HEK293 (cell line): Measurements from ENCODE around the gene HOXB13.
A peak's percentile ranks its signal among the peaks of the same experiment; 100 is the strongest.

ENCODE experiments used
- BCL6B ChIP-seq: fragments of 450-650 bp; formaldehyde crosslinking; IDR thresholded peaks from 2 replicates; pipeline ENCODE4 v1.5.1; 2017; ENCODE audit warnings: missing biosample characterization, missing genetic modification characterization
- GLI4 ChIP-seq: fragments of 450-650 bp; formaldehyde crosslinking; IDR thresholded peaks from 2 replicates; pipeline ENCODE4 v1.5.1; 2016; ENCODE audit warnings: missing biosample characterization, missing genetic modification characterization
- PATZ1 ChIP-seq: fragments of 450-650 bp; formaldehyde crosslinking; IDR thresholded peaks from 2 replicates; pipeline ENCODE4 v1.5.1; 2016; ENCODE audit warnings: missing biosample characterization, missing genetic modification characterization
- SETDB1 ChIP-seq: IDR thresholded peaks from one replicate; pipeline ENCODE4 v1.6.1; 2017; ENCODE audit warnings: mild to moderate bottlenecking, low read length, moderate library complexity, mixed read lengths; ENCODE audit not compliant: insufficient read length
- SP3 ChIP-seq: fragments of 450-650 bp; formaldehyde crosslinking; IDR thresholded peaks from 2 replicates; pipeline ENCODE4 v1.5.1; 2016; ENCODE audit warnings: missing biosample characterization, missing genetic modification characterization
- TRIM28 ChIP-seq: IDR thresholded peaks from 2 replicates; pipeline ENCODE4 v1.6.1; 2011; ENCODE audit warnings: low read length, control low read depth, borderline replicate concordance
- TSHZ1 ChIP-seq: fragments of 450-650 bp; formaldehyde crosslinking; IDR thresholded peaks from 2 replicates; pipeline ENCODE4 v1.5.1; 2016; ENCODE audit warnings: missing biosample characterization, missing genetic modification characterization, borderline replicate concordance
- ZBTB11 ChIP-seq: fragments of 450-650 bp; formaldehyde crosslinking; conservative IDR thresholded peaks from 2 replicates; pipeline ENCODE4 v1.5.1; 2016; ENCODE audit warnings: low read depth, missing biosample characterization, missing genetic modification characterization
- ZBTB17 ChIP-seq: fragments of 450-650 bp; formaldehyde crosslinking; IDR thresholded peaks from 2 replicates; pipeline ENCODE4 v1.5.1; 2016; ENCODE audit warnings: missing biosample characterization, missing genetic modification characterization
- ZBTB48 ChIP-seq: fragments of 450-650 bp; formaldehyde crosslinking; IDR thresholded peaks from 2 replicates; pipeline ENCODE4 v1.5.1; 2016; ENCODE audit warnings: missing biosample characterization, missing genetic modification characterization
- ZEB2 ChIP-seq: fragments of 450-650 bp; formaldehyde crosslinking; IDR thresholded peaks from 2 replicates; pipeline ENCODE4 v1.5.1; 2016; ENCODE audit warnings: missing biosample characterization, missing genetic modification characterization
- ZIC2 ChIP-seq: fragments of 450-650 bp; formaldehyde crosslinking; IDR thresholded peaks from 2 replicates; pipeline ENCODE4 v1.5.1; 2016; ENCODE audit warnings: missing biosample characterization, missing genetic modification characterization
- ZNF132 ChIP-seq: fragments of 450-650 bp; formaldehyde crosslinking; IDR thresholded peaks from 2 replicates; pipeline ENCODE4 v1.5.1; 2017; ENCODE audit warnings: missing biosample characterization, missing genetic modification characterization, borderline replicate concordance
- ZNF138 ChIP-seq: fragments of 450-650 bp; formaldehyde crosslinking; IDR thresholded peaks from 2 replicates; pipeline ENCODE4 v1.5.1; 2016; ENCODE audit warnings: missing biosample characterization, missing genetic modification characterization, borderline replicate concordance
- ZNF18 ChIP-seq: fragments of 450-650 bp; formaldehyde crosslinking; IDR thresholded peaks from 2 replicates; pipeline ENCODE4 v1.5.1; 2016; ENCODE audit warnings: missing biosample characterization, missing genetic modification characterization
- ZNF248 ChIP-seq: fragments of 450-650 bp; formaldehyde crosslinking; IDR thresholded peaks from 2 replicates; pipeline ENCODE4 v1.5.1; 2017; ENCODE audit warnings: missing biosample characterization, missing genetic modification characterization
- ZNF341 ChIP-seq: fragments of 450-650 bp; formaldehyde crosslinking; IDR thresholded peaks from 2 replicates; pipeline ENCODE4; 2016; ENCODE audit warnings: low read depth, missing biosample characterization, missing genetic modification characterization
- ZNF362 ChIP-seq: fragments of 450-650 bp; formaldehyde crosslinking; IDR thresholded peaks from 2 replicates; pipeline ENCODE4 v1.5.1; 2016; ENCODE audit warnings: missing biosample characterization, missing genetic modification characterization
- ZNF404 ChIP-seq: fragments of 450-650 bp; formaldehyde crosslinking; IDR thresholded peaks from 2 replicates; pipeline ENCODE4 v1.5.1; 2017; ENCODE audit warnings: missing biosample characterization, missing genetic modification characterization
- ZNF48 ChIP-seq: fragments of 450-650 bp; formaldehyde crosslinking; IDR thresholded peaks from 2 replicates; pipeline ENCODE4 v1.5.1; 2016; ENCODE audit warnings: missing biosample characterization, missing genetic modification characterization
- ZNF624 ChIP-seq: fragments of 450-650 bp; formaldehyde crosslinking; IDR thresholded peaks from 2 replicates; pipeline ENCODE4 v1.5.1; 2017; ENCODE audit warnings: missing biosample characterization, missing genetic modification characterization
- ZNF639 ChIP-seq: fragments of 450-650 bp; formaldehyde crosslinking; IDR thresholded peaks from 2 replicates; pipeline ENCODE4 v1.5.1; 2016; ENCODE audit warnings: missing biosample characterization, missing genetic modification characterization
- ZXDB ChIP-seq: fragments of 450-650 bp; formaldehyde crosslinking; IDR thresholded peaks from 2 replicates; pipeline ENCODE4 v1.5.1; 2016; ENCODE audit warnings: missing biosample characterization, missing genetic modification characterization

The HOXB13 gene

GRCh38 chr17:48728232-48729231 is at the start of gene HOXB13 (continued):
- TF ChIP-seq BCL6B (tag by site-specific recombination) = peak; percentile 77; the same call in 1 of the 2 replicates
- peak; percentile 87; the same call in 1 of the 2 replicates for TF ChIP-seq GLI4 (tag by site-specific recombination)
- no peak for TF ChIP-seq ZNF48
- no peak for TF ChIP-seq ZNF404 (tag by site-specific recombination)
- no peak for TF ChIP-seq SETDB1
- peak; percentile 83 for TF ChIP-seq ZNF18
- no peak for TF ChIP-seq ZNF248 (tag by site-specific recombination)
- peak; percentile 84 for TF ChIP-seq ZNF341 (tag by site-specific recombination)
- peak; percentile 98 for TF ChIP-seq PATZ1 (tag by site-specific recombination)
- TF ChIP-seq ZNF138 (tag by site-specific recombination) = peak; percentile 15; the same call in 1 of the 2 replicates
- TF ChIP-seq ZNF624 (tag by site-specific recombination) = peak; percentile 44; the same call in 1 of the 2 replicates
- TF ChIP-seq ZIC2 (tag by site-specific recombination) = peak; percentile 70
- TF ChIP-seq ZNF362 = no peak
- TF ChIP-seq SP3 = peak; percentile 92
- peak; percentile 95 for TF ChIP-seq ZEB2 (tag by site-specific recombination)
- no peak for TF ChIP-seq ZNF132 (tag by site-specific recombination)
- TF ChIP-seq TRIM28 = peak; percentile 79
- peak; percentile 66 for TF ChIP-seq ZBTB48 (tag by site-specific recombination)
- TF ChIP-seq ZXDB (tag by site-specific recombination) = peak; percentile 100
- peak; percentile 95 for TF ChIP-seq ZNF639 (tag by site-specific recombination)
- peak; percentile 43; the same call in 1 of the 2 replicates for TF ChIP-seq ZBTB11 (tag by site-specific recombination)
- peak; percentile 78 for TF ChIP-seq TSHZ1 (tag by site-specific recombination)
- TF ChIP-seq ZBTB17 (tag by site-specific recombination) = peak; percentile 99
